ENCODE data around the gene PBX1. TPM values are rescaled to one million over a fixed set of nuclear protein-coding genes. Genes with fewer than 3 reads are reported as not detected.

PBX1 gene
- polyA plus RNA-seq, 1 donor (not counting 4 experiments of a cell fraction or from before 2014, with no cell fraction given), result 2.2 TPM

- Histone ChIP-seq H4K20me1 (ENCODE audit: control insufficient read depth, extremely low read depth, insufficient read depth, low read length) (no peaks in the 10 kb centered on the region), H3K36me3 (ENCODE audit: control insufficient read depth in 2 of 2, extremely low read depth in 1 of 2, insufficient read depth in 2 of 2, low read length in 2 of 2) (no peaks in the 10 kb centered on the region), H3K9me3 (ENCODE audit: control insufficient read depth, low read depth, low read length) (no peaks in the 10 kb centered on the region), H3K4me1 (ENCODE audit: control insufficient read depth, extremely low read depth, insufficient read depth, low read length) (peaks cover 5% of the 10 kb centered on the region), H3K9me1 (ENCODE audit: control insufficient read depth, extremely low read depth, insufficient read depth, low read length) (no peaks in the 10 kb centered on the region), H2AFZ (ENCODE audit: control insufficient read depth, low read length) (no peak overlapping the region), H3K27ac (ENCODE audit: control insufficient read depth, insufficient read depth, low read length) (no peak overlapping the region), H3K4me3 (ENCODE audit: control insufficient read depth in 2 of 3, extremely low read depth in 1 of 3, insufficient read depth in 2 of 3, low read depth in 1 of 3, low read length in 3 of 3) (no peak overlapping the region), H3K9ac (ENCODE audit: control insufficient read depth, extremely low read depth, insufficient read depth, low read length) (no peak overlapping the region), H3K27me3 (ENCODE audit: control insufficient read depth, extremely low read depth, insufficient read depth, low read length) (no peaks in the 10 kb centered on the region), H3K79me2 (ENCODE audit: control insufficient read depth, insufficient read depth, low read length) (no peaks in the 10 kb centered on the region), H3K4me2 (ENCODE audit: control insufficient read depth, extremely low read depth, insufficient read depth, low read depth, low read length) (no peak overlapping the region)
- TF ChIP-seq EZH2 (IDR thresholded peaks at IDR 0.05; ENCODE audit: low read length) (no peak), CTCF (optimal IDR thresholded peaks at IDR 0.05 in 1 of 3, IDR thresholded peaks at IDR 0.05 in 1 of 3, conservative IDR thresholded peaks at IDR 0.05 in 1 of 3; ENCODE audit: extremely low read depth in 1 of 3, insufficient read depth in 2 of 3, low read length in 3 of 3) (no peak)
- DNase-seq (ENCODE audit: low read depth, low spot score) (no peak), FAIRE-seq (no peak)
- dilution Hi-C loops (cut with MboI; ENCODE audit: extremely low pct_ligation_motif_present, low sequenced_read_pairs), result no loop called here
Measured at GRCh38 chr1:164735315-164736052, 176.5 kb downstream of the PBX1 start.

GRCh38 chr1:164736137-164736536 lies 177.2 kb downstream of the PBX1 start:
- Histone ChIP-seq H4K20me1 (ENCODE audit: control insufficient read depth, extremely low read depth, insufficient read depth, low read length) (no peaks in the 10 kb centered on the region), H3K79me2 (ENCODE audit: control insufficient read depth, insufficient read depth, low read length) (no peaks in the 10 kb centered on the region), H3K4me3 (ENCODE audit: control insufficient read depth in 2 of 3, extremely low read depth in 1 of 3, insufficient read depth in 2 of 3, low read depth in 1 of 3, low read length in 3 of 3) (no peak overlapping the region), H3K9me1 (ENCODE audit: control insufficient read depth, extremely low read depth, insufficient read depth, low read length) (no peaks in the 10 kb centered on the region), H3K4me2 (ENCODE audit: control insufficient read depth, extremely low read depth, insufficient read depth, low read depth, low read length) (no peak overlapping the region), H2AFZ (ENCODE audit: control insufficient read depth, low read length) (no peak overlapping the region), H3K9ac (ENCODE audit: control insufficient read depth, extremely low read depth, insufficient read depth, low read length) (no peak overlapping the region), H3K9me3 (ENCODE audit: control insufficient read depth, low read depth, low read length) (no peaks in the 10 kb centered on the region), H3K36me3 (ENCODE audit: control insufficient read depth in 2 of 2, extremely low read depth in 1 of 2, insufficient read depth in 2 of 2, low read length in 2 of 2) (no peaks in the 10 kb centered on the region), H3K27ac (ENCODE audit: control insufficient read depth, insufficient read depth, low read length) (no peak overlapping the region), H3K27me3 (ENCODE audit: control insufficient read depth, extremely low read depth, insufficient read depth, low read length) (no peaks in the 10 kb centered on the region), H3K4me1 (ENCODE audit: control insufficient read depth, extremely low read depth, insufficient read depth, low read length) (peaks cover 5% of the 10 kb centered on the region)
- FAIRE-seq (no peak), DNase-seq (ENCODE audit: low read depth, low spot score) (no peak)
- dilution Hi-C loops (cut with MboI; ENCODE audit: extremely low pct_ligation_motif_present, low sequenced_read_pairs), result no loop called here
- TF ChIP-seq EZH2 (IDR thresholded peaks at IDR 0.05; ENCODE audit: low read length), result no peak
- no peak for TF ChIP-seq CTCF (optimal IDR thresholded peaks at IDR 0.05 in 1 of 3, IDR thresholded peaks at IDR 0.05 in 1 of 3, conservative IDR thresholded peaks at IDR 0.05 in 1 of 3; ENCODE audit: extremely low read depth in 1 of 3, insufficient read depth in 2 of 3, low read length in 3 of 3)
